Urinary bladder (tissue), 4 donors: ENCODE data around the gene RSRC1. TPM values are rescaled to one million over a fixed set of nuclear protein-coding genes. Genes with fewer than 3 reads are reported as not detected.
"Not testable (repeated sequence)": the region's sequence is repeated elsewhere in the genome, so short reads cannot be mapped to it uniquely, and the experiment has no call there.

Experiments used
- DNase-seq: peaks from one replicate; pipeline ENCODE4 v3.0.0-alpha.2; 2015; ENCODE audit errors: extremely low spot score
- H3K27ac ChIP-seq: one replicate; pipeline ENCODE4 v1.5.1; 2013; ENCODE audit warnings: low read depth, mild to moderate bottlenecking, moderate library complexity
- H3K36me3 ChIP-seq: one replicate; pipeline ENCODE4 v1.6.1; 2013; ENCODE audit warnings: mild to moderate bottlenecking, moderate library complexity; ENCODE audit not compliant: insufficient read depth
- H3K4me1 ChIP-seq: one replicate; pipeline ENCODE4 v1.6.1; 2013; ENCODE audit warnings: mild to moderate bottlenecking, moderate library complexity; ENCODE audit not compliant: insufficient read depth
- H3K4me3 ChIP-seq: one replicate; pipeline ENCODE4 v1.5.1; 2013; ENCODE audit warnings: low read depth, low read length
- WGBS: extraction: QIAGEN DNeasy Blood & Tissue Kit; methylation state at CpG from one replicate; pipeline ENCODE4 v1.1.7; 2013; 5-methylcytosine and 5-hydroxymethylcytosine counted together
- polyA plus RNA-seq: library from polyadenylated mRNA; stranded (reverse); fragments of 200-250 nt; gene quantifications from one replicate; pipeline ENCODE4 v1.2.3, GENCODE V29; 2013
- total RNA-seq: library from RNA; depleted of rRNA; stranded (reverse); fragments of >200 nt; gene quantifications from one replicate; pipeline ENCODE4 v1.2.3, GENCODE V29; 2014
- donor health status: healthy with polysubstance abuse.
- donor health status: healthy.

The RSRC1 gene
- total RNA-seq, result 70.6 TPM
- polyA plus RNA-seq, result 29.3 TPM

- Histone ChIP-seq H3K4me3 (peak within 1 kb of the TSS; percentile 84), H3K27ac (no peak within 1 kb of the TSS), H3K36me3 (no peaks in the 10 kb centered on the region), H3K4me1 (no peaks in the 10 kb centered on the region)
- under 1% methylated on average over 57 of the region's 57 CpGs for WGBS
- DNase-seq, result no peak
Measured at GRCh38 chr3:158109804-158110657, at the start of gene RSRC1. Gene RSRC1 (plus strand): TSS chr3:158110089. CDS start chr3:158122105, 12,016 bp downstream.

GRCh38 chr3:158065574-158065973 lies 44.3 kb upstream of the RSRC1 start:
- 88% methylated on average over 2 of the region's 2 CpGs for WGBS
- DNase-seq, H3K27ac ChIP-seq, H3K36me3 ChIP-seq, H3K4me3 ChIP-seq, H3K4me1 ChIP-seq: not testable (repeated sequence)

- no peak overlapping the region for H3K27ac ChIP-seq
- H3K4me3 ChIP-seq, result no peak overlapping the region
- no peaks in the 10 kb centered on the region for H3K36me3 ChIP-seq
- no peaks in the 10 kb centered on the region for H3K4me1 ChIP-seq
- no peak for DNase-seq
Measured at GRCh38 chr3:158072790-158073189, 37.1 kb upstream of the RSRC1 start.

- Histone ChIP-seq H3K4me1 (no peaks in the 10 kb centered on the region), H3K36me3 (no peaks in the 10 kb centered on the region), H3K4me3 (no peak overlapping the region), H3K27ac (no peak overlapping the region)
- DNase-seq, result no peak
- 74% methylated on average over 1 of the region's 1 CpG for WGBS
Measured at GRCh38 chr3:158074591-158074990, 35.3 kb upstream of the RSRC1 start.

GRCh38 chr3:158079599-158079998 lies 30.3 kb upstream of the RSRC1 start:
- H3K4me1 ChIP-seq, result no peaks in the 10 kb centered on the region

GRCh38 chr3:158084651-158085050 lies 25.2 kb upstream of the RSRC1 start:
- no peak overlapping the region for H3K27ac ChIP-seq
- no peaks in the 10 kb centered on the region for H3K36me3 ChIP-seq
- H3K4me1 ChIP-seq, result no peaks in the 10 kb centered on the region
- no peak overlapping the region for H3K4me3 ChIP-seq
- DNase-seq, result no peak

More at GRCh38 chr3:158079599-158079998, 30.3 kb upstream of the RSRC1 start:
- DNase-seq, result no peak
- 85% methylated on average over 1 of the region's 1 CpG for WGBS
- Histone ChIP-seq H3K36me3 (no peaks in the 10 kb centered on the region), H3K4me3 (no peak overlapping the region), H3K27ac (no peak overlapping the region)

GRCh38 chr3:158085358-158085757 lies 24.5 kb upstream of the RSRC1 start:
- DNase-seq, result no peak
- Histone ChIP-seq H3K4me1 (no peaks in the 10 kb centered on the region), H3K36me3 (no peaks in the 10 kb centered on the region), H3K4me3 (no peak overlapping the region), H3K27ac (no peak overlapping the region)

- no peaks in the 10 kb centered on the region for H3K36me3 ChIP-seq
- 35% methylated on average over 1 of the region's 1 CpG for WGBS
- H3K4me1 ChIP-seq, result no peaks in the 10 kb centered on the region
- no peak for DNase-seq
- no peak overlapping the region for H3K27ac ChIP-seq
- H3K4me3 ChIP-seq, result no peak overlapping the region
Measured at GRCh38 chr3:158085931-158086330, 24.0 kb upstream of the RSRC1 start.

- no peaks in the 10 kb centered on the region for H3K4me1 ChIP-seq
- no peak for DNase-seq
- H3K27ac ChIP-seq, result no peak overlapping the region
- 19% methylated on average over 1 of the region's 1 CpG for WGBS
- H3K4me3 ChIP-seq, result no peak overlapping the region
- no peaks in the 10 kb centered on the region for H3K36me3 ChIP-seq
Measured at GRCh38 chr3:158086361-158086760, 23.5 kb upstream of the RSRC1 start.

- Histone ChIP-seq H3K36me3 (no peaks in the 10 kb centered on the region), H3K27ac (no peak overlapping the region), H3K4me1 (no peaks in the 10 kb centered on the region), H3K4me3 (no peak overlapping the region)
- WGBS, result 95% methylated on average over 2 of the region's 2 CpGs
- no peak for DNase-seq
Measured at GRCh38 chr3:158086776-158087175, 23.1 kb upstream of the RSRC1 start.

GRCh38 chr3:158091531-158091930 lies 18.4 kb upstream of the RSRC1 start:
- Histone ChIP-seq H3K27ac (no peak overlapping the region), H3K4me1 (no peaks in the 10 kb centered on the region), H3K36me3 (no peaks in the 10 kb centered on the region), H3K4me3 (no peak overlapping the region)
- 15% methylated on average over 5 of the region's 5 CpGs for WGBS
- no peak for DNase-seq

- Histone ChIP-seq H3K4me1 (no peaks in the 10 kb centered on the region), H3K36me3 (no peaks in the 10 kb centered on the region), H3K4me3 (no peak overlapping the region), H3K27ac (no peak overlapping the region)
- 84% methylated on average over 2 of the region's 2 CpGs for WGBS
- no peak for DNase-seq
Measured at GRCh38 chr3:158093526-158093925, 16.4 kb upstream of the RSRC1 start.

GRCh38 chr3:158094235-158095110 lies 15.4 kb upstream of the RSRC1 start:
- DNase-seq, result no peak
- WGBS, result 18% methylated on average over 66 of the region's 66 CpGs
- Histone ChIP-seq H3K27ac (no peak overlapping the region), H3K36me3 (no peaks in the 10 kb centered on the region), H3K4me3 (no peak overlapping the region), H3K4me1 (no peaks in the 10 kb centered on the region)
